Left cardiac atrium (tissue), 4 donors: ENCODE results near the gene FGF1. TPM values are rescaled to one million over a fixed set of nuclear protein-coding genes. Genes with fewer than 3 reads are reported as not detected.
A peak's percentile ranks its signal among the peaks of the same experiment; 100 is the strongest.

Experiments
- ATAC-seq, 2 donors: fragments of 200-7000 bp; cut with Tn5 transposase; one replicate each; pipeline ENCODE4 v1.9.1; 2020; ENCODE audit warnings: mild to moderate bottlenecking in 2 of 2, moderate library complexity in 2 of 2
- DNase-seq: peaks from one replicate; pipeline ENCODE4 v3.0.0-alpha.2; 2020
- intact Hi-C, 2 donors: fragments of 100-400 bp; cut with DNase I; formaldehyde crosslinking; loops; one replicate each; pipeline versions ENCODE4 v1.14.1 to v1.15.1; 2022 to 2023
- total RNA-seq, 2 donors: library from RNA; stranded (reverse); fragmentation: NEBNext Ultra II Directional; extraction: Animal tissue kit (Norgen Biotek cat#: 25700); gene quantifications; one replicate each; pipeline ENCODE4 v1.2.1, GENCODE V29; 2021
- donor health status: DM: no; HTN: yes; CAD: no.
- donor health status: DM: no; HTN: yes; CAD: no; lungs with severe emphysema.
- donor health status: DM: yes; HTN: yes; CAD: no.
- donor health status: Dilated cardiomyopathy.

Gene FGF1
- total RNA-seq, 2 donors from 2014 or later: 33.9 to 39.9 TPM

DNA sequence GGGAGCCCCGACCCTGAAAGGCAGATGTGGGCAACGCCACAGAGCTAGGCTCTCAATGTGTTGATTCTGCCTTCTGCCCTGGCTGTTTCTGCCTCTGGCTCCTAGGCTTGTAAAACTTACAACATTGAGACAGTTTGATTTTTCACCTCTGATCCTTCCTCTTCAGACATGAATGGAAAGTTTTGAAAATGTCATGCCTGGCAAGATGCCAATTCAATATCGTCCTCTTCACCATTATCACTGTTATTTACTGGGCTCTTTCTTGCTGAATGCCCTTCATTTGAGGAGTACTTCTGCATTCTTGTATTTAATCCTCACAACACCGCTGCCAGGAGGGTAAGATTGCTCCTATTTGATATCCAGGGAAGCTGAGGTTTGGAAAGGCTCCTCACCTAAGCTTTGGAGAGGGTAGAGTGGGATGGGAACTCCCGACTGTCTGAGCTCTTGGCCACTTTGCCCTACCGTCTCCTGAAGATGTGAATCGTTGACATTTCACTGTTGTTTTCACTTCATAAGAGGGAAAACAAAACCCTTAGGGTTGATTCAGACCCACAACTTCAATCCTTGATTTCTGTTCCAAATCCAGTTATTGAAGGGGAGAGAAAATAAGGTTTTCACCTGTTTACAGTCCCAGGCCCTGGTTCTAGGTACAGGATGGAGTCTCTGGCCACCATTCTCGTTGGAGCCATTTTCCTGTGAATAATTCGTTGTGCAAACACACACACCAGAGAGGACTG, 12.7 kb upstream of the FGF1 start:
- ATAC-seq (peak; percentile 9 to 12), DNase-seq (no peak)
- intact Hi-C loops: loop anchor here (1.0 to 5.0 kb wide), 4 partner anchors 43 to 546 kb away; no protein-coding TSS in a partner anchor

DNA sequence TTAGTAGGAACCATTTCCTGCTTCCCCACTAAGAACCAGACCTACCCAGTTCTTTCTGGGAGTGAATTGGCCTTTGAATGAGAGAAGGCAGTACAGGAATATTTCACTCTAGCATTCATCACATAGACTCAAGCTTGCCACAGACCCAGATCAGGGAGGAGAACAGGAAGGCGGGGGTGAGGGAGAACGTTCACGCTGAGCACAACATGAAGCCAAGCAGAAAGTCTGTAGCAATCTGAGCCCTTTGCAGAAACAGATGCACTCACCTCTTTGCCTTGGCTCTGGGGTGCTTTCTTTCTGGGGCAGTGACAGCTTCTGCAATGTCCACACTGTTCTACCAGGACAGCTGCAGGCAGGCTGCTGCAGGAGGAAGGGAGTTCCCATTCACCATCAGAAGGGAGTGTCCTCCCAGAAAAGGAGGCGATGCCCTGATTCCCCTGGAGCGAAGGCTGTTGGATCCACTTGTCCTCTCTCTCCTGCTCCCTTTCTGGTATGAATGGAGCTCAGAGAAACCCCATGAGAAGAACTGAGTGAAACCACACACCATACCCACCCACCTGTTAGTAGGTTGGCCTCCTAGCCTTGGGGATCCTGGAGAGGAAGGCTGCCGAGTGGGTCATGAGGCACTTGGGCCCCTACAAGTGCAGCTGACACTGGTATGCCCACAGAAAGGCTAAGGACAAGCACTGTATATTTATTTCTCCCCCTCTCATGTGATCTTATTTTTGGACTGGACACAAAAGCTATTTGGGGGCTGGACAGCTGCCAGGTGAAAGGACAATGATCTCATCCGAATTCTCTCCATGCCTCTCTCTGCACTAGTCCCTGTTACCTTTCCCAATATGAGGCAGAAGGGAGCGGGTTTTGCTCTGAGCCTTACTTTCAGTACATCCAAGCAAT, 11.7 kb upstream of the FGF1 start:
- intact Hi-C loops: loop anchor here (2.0 to 5.0 kb wide), 3 partner anchors 43 to 545 kb away; no protein-coding TSS in a partner anchor
- ATAC-seq (peak; percentile 78 to 80), DNase-seq (peak; percentile 68)

DNA sequence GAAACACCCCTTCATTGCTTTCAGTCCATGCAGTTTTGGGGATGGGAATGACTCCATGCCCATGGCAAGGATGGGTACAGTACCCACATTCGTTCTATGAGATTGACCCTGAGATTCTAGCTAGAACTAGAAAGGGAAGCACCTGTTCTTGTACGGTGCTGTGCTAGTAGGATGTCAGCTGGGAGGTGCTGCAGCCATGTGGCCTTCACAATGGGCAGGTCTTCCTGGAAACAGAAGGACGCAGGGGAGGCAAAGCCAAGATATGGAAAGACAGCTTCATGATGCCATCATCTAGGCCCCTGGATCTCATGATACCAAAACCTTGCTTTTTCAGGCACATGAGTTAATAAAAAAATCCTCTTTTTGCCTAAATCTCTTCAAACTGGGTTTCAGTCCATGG, 10.5 kb upstream of the FGF1 start:
- ATAC-seq (no peak), DNase-seq (no peak)
- intact Hi-C loops: loop anchor here in 1 of 2 donors (5.0 kb wide), 1 partner anchor 544 kb away; no protein-coding TSS in a partner anchor

DNA sequence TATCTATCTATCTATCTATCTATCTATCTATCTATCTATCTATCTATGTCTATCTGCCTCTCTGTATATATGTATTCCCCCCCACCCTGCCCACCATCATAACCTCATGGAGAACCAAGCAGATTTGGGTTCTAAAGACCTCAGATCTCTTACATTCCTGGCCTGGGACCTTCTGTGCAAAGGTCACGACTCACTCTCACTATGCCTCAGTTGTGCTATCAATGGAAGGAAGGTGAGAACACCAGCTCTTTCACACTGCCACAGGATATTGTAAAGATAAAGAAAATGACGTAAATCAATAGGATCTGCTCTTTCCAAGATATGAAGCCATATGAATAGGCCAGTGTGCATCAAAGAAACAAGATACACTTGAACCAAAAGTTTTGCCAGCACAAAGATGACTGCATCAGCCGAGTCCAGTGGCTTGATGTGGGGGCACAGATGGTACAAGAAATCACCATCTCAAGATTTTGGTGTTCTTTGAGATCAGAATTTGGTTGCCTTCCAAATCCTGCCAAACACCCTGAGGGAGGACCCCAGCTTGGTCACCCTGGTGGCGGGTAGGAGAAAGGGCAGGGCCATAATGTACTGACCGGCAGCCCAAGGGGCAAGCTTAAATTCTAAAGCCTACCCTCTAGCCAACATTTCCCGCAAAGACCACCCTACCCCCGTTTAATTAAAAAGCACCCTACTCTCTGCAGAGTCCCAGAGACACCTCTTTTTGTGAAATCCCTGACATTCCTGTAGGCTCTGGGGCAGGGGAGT, 8.4 kb upstream of the FGF1 start:
- ATAC-seq (no peak), DNase-seq (no peak)
- intact Hi-C loops: no loop called here

DNA sequence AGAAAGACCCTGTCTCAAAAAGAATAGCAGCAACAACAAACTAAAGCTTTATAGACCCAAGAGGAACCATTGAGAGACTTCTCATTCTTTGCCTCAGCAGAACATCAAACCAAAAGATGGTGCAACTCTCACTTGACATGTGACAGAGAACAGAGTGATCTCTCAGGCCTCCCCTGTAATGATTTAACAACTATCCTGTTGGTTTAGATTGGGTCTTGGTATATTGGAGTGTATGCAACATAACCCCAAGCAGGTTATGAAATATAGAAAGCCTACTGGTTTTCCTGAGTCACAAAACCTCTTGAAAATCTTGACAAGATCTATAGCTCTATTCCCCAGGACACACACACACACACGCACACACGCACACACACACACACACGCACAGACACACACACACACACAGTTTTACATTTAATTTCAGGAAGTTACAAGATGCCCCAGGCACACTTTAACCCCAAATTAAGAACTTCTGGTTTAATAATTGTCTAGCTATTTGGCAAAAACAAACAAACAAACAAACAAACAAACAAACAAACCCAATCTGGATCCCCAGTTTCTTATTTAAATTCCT, 6.5 kb upstream of the FGF1 start:
- intact Hi-C loops: no loop called here
- DNase-seq: no peak
- no peak for ATAC-seq

DNA sequence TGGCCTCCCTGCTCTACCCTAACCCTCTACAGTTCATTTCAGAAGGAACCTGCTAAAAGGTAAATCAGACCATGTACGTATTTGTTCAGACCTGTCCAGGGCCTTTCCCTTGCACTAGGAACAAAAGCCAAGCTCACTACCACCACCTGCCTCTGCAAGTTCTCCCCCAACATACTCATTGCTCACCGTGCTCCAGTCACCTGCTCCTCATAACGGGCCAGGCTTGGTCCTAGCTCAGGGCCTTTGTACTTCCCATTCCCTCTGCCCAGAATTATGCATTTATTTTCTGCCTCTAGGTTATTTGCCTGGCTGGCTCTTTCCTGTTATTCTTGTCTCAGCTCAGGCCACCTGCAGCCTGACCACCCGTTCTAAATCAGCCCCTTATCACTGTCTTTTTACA, 4.8 kb upstream of the FGF1 start:
- ATAC-seq: no peak
- no peak for DNase-seq

DNA sequence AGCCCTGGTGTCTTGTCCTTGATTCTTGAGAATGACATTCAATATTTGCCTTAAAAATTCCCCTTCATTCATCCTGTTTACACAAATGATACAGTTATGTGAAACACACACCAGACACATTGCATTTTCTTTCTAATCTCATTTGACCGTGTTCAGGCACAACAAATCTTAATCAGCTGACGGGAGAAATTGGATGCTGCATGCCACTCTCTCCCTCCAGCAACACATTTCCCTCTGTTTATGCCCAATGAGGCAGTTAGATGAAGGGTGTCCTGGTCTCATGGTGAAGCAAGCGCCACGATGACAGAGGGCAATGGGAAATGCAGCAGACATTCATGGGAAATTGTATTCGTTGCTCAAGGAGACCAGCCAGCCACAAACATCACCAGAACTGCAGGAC, 3.2 kb upstream of the FGF1 start:
- no peak for ATAC-seq
- intact Hi-C loops: no loop called here
- DNase-seq: no peak

More for the DNA sequence above, 4.8 kb upstream of the FGF1 start:
- intact Hi-C loops: no loop called here

DNA sequence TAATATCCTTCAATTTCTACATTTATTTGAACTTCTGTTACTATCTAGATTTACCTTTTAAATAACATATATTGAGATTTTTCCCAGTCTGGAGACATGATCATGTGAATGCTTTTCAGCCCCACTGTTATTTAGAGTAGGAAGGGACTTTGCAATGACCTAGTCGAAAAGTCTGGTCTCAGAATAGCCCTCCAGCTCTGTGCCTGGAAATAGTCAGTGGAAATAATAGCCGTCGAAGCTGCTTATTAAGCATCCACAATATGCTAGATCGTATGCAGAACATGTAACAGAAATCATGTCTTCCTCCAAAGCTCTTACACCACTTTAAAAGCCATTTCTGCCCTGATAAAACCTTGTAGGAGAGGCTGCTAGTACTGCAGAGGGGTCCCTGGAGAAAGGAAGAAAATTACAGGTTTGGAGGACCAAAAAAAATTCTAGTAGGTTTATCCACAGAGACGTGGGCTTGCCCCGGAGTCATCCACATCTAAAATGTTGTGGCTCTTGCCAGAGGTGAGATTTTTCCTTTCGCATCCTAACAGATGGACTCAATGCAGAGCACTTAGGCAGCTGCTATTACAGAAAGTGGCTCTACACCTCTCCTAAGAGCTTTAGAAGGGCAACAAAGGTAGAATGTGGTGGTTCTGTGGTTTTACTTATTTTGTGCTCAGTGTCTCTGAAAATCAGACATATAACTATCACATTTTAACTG, 2.5 kb upstream of the FGF1 start:
- ATAC-seq: no peak
- DNase-seq: no peak
- intact Hi-C loops: no loop called here

DNA sequence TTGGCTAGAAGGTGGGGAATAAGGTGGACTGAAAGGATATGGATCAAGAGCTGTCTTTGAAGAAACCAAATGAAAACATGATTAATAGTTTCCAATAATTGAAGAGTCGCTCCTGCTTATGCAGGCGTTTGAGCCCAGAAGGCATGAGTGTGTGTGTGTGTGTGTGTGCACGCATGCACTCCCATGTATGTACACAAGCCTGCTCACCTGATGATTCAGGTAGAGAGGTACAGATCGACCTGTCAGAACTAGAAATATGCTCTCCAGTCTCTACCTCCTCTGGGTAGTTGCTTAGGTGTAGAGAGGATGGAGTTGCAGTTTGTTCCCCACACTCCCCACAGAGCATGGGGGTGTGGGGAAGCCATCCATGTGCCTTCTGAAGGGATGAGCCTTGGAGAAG, 1.1 kb upstream of the FGF1 start:
- no peak for DNase-seq

DNA sequence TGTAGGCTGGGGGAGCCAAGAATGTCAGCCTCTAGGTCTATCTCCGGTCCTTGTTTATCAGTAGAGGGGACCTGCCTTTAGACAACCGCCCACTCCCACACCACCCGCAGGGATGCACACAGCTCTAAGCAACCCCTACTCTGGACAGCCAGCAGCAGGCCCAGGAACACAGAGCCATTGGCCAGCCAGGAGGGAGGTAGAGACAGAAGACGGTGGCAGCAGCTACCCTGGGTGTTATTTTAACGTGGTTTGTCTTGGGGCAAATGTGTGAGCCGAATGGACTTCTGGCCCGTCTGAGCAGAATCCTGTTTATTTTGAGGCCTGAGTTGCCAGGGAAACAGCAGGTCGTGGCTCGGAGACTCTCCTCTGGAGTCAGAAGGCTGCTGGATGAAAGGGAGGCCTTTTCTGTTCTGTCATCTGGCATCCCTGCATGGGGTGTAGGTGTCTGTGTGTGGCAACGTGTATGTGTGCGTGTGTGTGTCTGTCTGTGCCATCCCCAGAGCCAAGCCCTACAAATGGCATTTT, 382 bp upstream of the FGF1 start:
- DNase-seq (no peak), ATAC-seq (peak in 1 of 2 donors; percentile 43)
- intact Hi-C loops: no loop called here

More for the DNA sequence above, 1.1 kb upstream of the FGF1 start:
- intact Hi-C loops: no loop called here
- no peak for ATAC-seq

DNA sequence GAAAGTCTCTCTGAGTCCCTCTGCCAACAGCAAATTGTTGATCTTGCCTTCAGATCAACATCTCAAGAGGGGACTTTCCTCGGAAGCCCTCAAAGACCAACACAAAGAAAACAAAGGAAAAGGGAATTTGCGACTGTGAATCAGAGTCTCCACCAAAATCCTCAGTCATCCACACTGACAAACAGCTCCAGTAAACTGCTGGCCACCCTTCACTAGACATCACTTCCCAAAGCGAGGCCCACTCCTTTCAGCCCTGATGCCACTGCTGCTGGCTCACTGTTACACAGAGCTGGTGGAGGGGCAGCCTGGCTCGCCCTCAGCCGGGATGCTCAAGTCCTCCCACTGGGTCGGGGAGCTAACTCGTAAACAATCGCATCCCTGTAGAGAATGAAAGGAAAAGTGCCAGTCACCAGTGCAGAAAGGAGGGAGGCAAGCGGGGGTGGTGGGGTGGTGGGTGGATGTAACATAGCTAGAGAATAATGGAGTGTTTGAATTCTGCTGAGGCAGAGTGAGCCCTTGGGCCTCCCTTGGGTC, 1.3 kb downstream of the FGF1 start:
- no peak for DNase-seq
- ATAC-seq: peak; percentile 19 to 44
- intact Hi-C loops: no loop called here

DNA sequence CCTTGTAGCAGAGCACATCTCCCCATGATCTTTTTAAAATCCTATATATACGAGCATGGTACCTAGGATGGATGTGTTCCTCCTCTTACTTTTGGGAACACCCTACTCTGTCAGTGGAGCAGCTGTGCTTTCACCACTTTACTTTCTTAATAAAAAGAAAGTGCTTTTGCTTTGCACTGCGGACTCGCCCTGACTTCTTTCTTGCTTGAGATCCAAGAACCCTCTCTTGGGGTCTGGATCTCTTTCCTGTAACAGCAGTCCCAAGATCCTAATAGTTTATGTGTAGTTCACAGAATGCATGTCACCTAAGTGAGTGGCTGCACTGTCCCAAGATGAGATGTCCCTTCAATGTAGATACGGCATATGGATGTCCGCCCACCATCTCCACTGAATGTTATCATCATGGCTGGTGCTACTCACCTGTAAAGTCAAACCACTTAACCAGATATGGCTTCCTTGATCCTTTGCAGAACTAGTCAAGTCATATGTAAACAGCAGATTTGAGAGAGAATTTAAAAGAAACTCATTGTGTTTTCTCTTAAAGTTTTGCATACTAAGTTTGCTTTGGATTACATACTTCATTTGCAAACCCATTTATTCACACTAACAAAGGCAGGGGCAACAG, 1.9 kb downstream of the FGF1 start:
- intact Hi-C loops: no loop called here
- no peak for ATAC-seq
- DNase-seq: no peak

DNA sequence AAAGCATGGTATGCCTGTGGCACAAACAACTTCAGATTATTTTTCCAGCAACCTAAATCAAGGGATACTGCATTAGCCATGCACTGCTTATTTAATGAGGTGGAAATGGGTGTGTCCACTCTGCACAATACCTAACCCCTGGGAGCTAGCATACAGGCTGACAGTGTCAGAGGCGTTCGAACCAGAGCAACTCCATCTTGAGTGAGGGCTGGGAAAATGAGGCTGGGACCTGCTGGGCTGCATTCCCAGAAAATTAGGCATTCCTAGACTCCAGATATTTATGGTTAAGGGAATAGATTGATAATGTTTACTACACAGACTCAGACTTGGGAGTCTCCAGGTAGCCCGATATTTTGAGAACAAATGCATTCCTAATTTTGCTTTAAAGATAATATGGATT, 2.8 kb downstream of the FGF1 start:
- no peak for ATAC-seq
- intact Hi-C loops: no loop called here
- DNase-seq: no peak

DNA sequence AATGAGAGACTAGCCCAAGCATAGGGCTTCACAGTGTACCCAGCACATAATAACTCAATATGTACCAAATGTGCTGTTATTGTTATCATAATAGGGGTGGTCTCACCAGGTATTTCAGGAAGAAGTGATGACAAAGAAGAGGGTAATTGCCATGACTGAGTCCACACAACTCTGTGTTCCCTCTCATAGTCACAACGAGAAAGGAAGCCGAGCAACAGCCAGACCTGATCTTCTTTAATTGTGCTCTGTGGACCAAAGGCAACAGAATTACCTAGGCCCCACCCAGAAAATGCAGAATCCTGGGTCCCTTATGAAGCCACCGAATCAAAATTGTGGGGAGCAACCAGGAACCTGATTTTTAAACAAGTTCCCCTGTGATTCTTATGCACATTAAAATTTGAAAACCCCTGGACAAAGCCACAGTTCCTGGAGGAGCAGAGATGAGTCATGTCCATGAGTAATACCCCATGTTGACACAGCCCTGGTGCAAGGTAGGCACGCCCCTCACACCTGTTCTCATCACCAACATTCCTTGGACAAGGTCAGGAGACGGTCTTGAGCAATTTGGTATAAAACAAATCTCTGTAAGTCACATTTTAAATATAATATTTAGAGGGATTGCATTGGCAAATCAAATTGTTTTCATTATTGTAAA, 5.2 kb downstream of the FGF1 start:
- DNase-seq: no peak
- intact Hi-C loops: no loop called here
- ATAC-seq: peak in 1 of 2 donors; percentile 64

DNA sequence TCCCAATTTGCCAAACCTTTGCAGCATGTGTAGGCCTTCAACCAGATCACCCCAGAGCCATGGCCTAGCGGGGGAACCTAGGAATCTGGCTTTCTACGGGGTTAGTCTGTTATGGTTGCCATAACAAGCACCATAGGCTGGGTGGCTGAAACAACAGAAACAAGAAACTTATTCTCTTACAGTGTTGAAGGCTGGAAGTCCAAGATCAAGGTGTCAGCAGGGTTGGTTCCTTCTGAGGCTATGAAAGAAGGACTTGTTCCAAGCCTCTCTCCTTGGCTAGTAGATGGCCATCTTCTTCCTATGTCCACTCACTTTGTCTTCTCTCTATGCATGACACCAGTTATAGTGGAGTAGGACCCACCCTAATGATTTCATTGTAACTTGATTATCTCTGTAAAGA, 6.1 kb downstream of the FGF1 start:
- DNase-seq (no peak), ATAC-seq (no peak)
- intact Hi-C loops: no loop called here

DNA sequence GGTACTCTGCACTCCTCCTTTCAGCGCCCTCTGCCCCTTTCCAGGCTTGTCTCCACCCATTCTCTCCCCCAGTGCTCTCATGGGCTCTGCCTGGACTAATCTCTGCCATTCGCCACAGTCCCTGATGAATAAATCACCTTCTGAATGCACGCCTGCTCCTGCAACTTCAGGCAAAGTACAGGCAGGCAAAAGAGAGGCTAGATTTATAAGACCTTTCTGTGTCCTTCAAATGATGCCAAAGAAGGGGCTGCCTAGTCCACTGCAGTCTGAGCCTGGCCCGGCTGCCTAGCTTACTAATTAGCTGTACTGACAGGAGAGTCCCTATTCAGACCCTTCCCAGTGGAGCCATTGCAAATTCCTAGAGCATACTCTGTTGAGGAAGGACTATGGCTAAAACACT, 7.4 kb downstream of the FGF1 start:
- ATAC-seq (no peak), DNase-seq (no peak)
- intact Hi-C loops: no loop called here

DNA sequence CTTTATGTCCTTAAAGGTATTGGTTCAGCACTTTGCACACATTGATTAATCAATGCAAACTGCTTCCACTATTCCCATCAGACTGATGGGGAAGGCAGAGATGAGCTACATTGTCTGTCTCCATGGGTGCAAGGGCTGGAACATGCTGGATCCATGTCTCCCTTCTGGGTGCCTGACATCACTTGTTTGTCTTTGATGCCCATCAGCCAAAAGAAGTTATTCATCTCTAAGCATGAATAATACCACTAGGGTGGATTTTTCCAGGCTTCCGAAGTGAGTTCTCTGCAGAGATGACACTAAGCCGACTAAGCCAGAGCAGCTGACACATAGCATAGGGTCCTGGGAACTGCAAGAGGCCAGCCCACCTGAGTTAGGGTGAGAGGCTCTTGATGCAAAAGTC, 8.7 kb downstream of the FGF1 start:
- DNase-seq (no peak), ATAC-seq (no peak)
- intact Hi-C loops: no loop called here
